GM19351 (cell line): ENCODE results near the gene INHBE.
"Not testable (repeated sequence)": the region's sequence is repeated elsewhere in the genome, so short reads cannot be mapped to it uniquely, and the experiment has no call there.

Experiments used
- ATAC-seq: cut with Tn5 transposase; IDR thresholded peaks from one replicate; pipeline ENCODE4 v1.9.1; 2021; ENCODE audit warnings: mild to moderate bottlenecking, moderate library complexity; ENCODE audit not compliant: unreplicated experiment

Gene INHBE

DNA sequence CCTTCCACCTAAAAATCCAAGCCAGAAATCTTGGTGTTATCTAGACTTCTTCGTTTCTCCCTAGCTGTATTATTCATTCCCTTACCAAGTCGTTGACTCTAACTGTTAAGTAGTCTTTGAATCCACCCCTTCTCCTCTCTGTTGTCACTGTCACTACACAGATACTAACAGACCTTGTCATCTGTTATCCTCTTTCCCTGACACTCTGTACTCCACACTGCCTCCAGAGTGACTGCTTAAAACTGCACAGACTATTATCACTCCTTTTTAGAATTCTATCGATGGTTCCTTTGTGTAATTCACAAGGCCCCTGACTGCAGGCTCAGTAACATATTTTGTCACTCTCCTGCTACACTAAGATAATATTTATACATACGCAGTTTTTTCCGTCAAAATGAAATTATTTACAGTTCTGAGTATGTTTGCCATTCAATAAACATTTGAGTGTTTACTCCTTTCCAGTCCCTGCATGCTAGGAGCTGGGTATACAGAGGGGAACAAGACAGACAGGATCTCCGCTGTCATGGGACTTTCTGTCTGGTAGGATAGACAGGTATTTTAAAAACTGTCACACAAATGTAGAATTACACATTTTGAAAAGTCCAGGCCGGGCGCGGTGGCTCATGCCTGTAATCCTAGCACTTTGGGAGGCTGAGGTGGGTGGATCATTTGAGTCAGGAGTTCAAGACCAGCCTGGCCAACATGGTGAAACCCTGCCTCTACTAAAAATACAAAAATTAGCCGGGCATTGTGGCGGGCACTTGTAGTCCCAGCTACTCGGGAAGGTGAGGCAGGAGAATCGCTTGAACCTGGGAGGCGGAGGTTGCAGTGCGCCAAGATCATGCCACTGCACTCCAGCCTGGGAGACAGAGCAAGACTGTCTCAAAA is 36.5 kb downstream of the INHBE start:
- ATAC-seq: no peak

- ATAC-seq: not testable (repeated sequence)
Observed at GRCh38 chr12:57495051-57495701, 40.1 kb downstream of the INHBE start.

DNA sequence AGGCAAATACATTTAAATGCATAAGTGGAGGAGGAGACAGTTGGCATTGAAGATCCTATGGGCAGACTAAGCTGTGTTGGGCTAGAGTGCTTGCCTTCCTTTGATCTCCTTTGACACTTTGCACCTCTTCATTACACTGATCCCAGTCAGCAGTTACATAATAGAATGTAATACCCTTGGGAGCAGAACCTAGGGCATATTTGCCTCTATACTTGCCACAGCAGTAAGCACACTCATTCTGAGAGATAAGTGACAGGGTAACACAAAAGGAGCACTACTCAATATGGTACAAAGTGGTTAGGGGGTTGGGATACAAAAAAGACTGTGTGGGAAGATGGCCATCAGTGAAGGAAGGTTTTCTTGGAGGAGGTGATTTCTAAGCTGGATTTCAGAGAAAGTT is 41.7 kb downstream of the INHBE start:
- no peak for ATAC-seq

- no peak for ATAC-seq
Observed at GRCh38 chr12:57497223-57498131, 42.4 kb downstream of the INHBE start.

DNA sequence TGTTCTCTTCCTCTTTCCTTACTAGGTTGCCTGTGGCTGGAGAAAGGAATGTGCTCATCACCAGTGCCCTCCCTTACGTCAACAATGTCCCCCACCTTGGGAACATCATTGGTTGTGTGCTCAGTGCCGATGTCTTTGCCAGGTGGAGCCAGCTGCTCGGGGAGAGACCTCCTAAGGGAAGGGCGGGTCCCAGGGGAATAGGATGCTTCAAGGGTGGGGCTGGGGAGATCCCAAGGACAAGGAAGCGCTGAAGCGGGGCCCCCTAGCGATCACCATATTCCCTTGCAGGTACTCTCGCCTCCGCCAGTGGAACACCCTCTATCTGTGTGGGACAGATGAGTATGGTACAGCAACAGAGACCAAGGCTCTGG is 43.0 kb downstream of the INHBE start:
- no peak for ATAC-seq

DNA sequence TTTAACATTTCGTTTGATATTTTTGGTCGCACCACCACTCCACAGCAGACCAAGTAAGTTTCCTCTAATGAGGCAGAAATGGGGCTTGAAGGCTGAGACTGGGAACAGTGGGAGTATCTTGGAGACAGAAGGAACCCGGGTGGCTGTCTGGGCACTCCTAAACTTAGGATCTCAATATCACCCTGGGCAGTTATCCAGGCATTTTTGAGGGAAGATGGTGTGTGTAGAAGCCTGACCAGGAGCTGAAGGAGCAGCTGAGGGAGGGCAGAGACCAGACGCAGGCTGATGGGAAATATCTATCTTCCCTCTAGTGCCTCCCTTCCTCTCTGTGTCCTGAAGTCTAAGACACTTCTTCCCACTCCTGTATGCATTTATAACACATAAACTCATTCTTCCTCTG is 43.5 kb downstream of the INHBE start:
- ATAC-seq: no peak

GRCh38 chr12:57500213-57500612 is 45.1 kb downstream of the INHBE start:
- no peak for ATAC-seq

- ATAC-seq: not testable (repeated sequence)
Observed at GRCh38 chr12:57502311-57502969, 47.3 kb downstream of the INHBE start.

DNA sequence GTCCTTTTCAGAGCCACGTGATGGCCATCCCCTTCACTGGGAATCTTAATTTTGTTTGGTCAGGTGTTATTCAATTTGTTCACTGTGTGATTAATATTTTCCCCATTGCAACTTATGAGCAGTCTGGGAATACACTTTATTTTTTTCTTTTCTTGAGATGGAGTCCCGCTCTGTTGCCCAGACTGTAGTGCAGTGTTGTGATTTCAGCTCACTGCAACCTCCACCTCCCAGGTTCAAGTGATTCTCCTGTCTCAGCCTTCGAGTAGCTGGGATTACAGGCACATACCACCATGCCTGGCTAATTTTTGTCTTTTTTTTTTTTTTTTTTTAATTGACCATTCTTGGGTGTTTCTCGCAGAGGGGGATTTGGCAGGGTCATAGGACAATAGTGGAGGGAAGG is 51.4 kb downstream of the INHBE start:
- ATAC-seq: not testable (repeated sequence)
